ENCODE measurements around the gene NCMAP.

The NCMAP gene

GRCh38 chr1:24558902-24559791, 3.3 kb downstream of the NCMAP start:
- POLR2A ChIA-PET, result no interaction called here
- CTCF ChIA-PET, result interaction anchor here (1.0 to 1.5 kb wide), 2 partner anchors 28 to 134 kb away, joined by 3 read pairs; no protein-coding TSS in a partner anchor
- no peak for DNase-seq (ENCODE audit: extremely low spot score)
- no peak for TF ChIP-seq CTCF (IDR thresholded peaks at IDR 0.05; ENCODE audit: control extremely low read depth, extremely low read depth, low read depth, missing control alignments)

- no peak for TF ChIP-seq CTCF (IDR thresholded peaks at IDR 0.05; ENCODE audit: control extremely low read depth, extremely low read depth, low read depth, missing control alignments)
- no peak for DNase-seq (ENCODE audit: extremely low spot score)
- POLR2A ChIA-PET, result no interaction called here
- CTCF ChIA-PET, result interaction anchor here (1.0 to 1.5 kb wide), 3 partner anchors 27 to 169 kb away, joined by 3 read pairs; no protein-coding TSS in a partner anchor
These were observed 4.5 kb downstream of the NCMAP start for GRCh38 chr1:24560361-24560760.

GRCh38 chr1:24562625-24563024, 6.7 kb downstream of the NCMAP start:
- POLR2A ChIA-PET, result no interaction called here
- DNase-seq (ENCODE audit: extremely low spot score), result no peak
- TF ChIP-seq CTCF (IDR thresholded peaks at IDR 0.05; ENCODE audit: control extremely low read depth, extremely low read depth, low read depth, missing control alignments), result no peak
- CTCF ChIA-PET, result interaction anchor here (1.2 to 3.1 kb wide), 3 partner anchors 18 to 73 kb away, joined by 3 to 22 read pairs (median 4); no protein-coding TSS in a partner anchor

- ChIA-PET POLR2A (no interaction called here), CTCF (interaction anchor here (0.9 to 3.1 kb wide), 3 partner anchors 13 to 50 kb away, joined by 3 to 22 read pairs (median 3); no protein-coding TSS in a partner anchor)
- DNase-seq (ENCODE audit: extremely low spot score), result no peak
- no peak for TF ChIP-seq CTCF (IDR thresholded peaks at IDR 0.05; ENCODE audit: control extremely low read depth, extremely low read depth, low read depth, missing control alignments)
These were observed 8.8 kb downstream of the NCMAP start for GRCh38 chr1:24564695-24565094.

- POLR2A ChIA-PET, result no interaction called here
- CTCF ChIA-PET, result no interaction called here
- DNase-seq (ENCODE audit: extremely low spot score), result no peak
- TF ChIP-seq CTCF (IDR thresholded peaks at IDR 0.05; ENCODE audit: control extremely low read depth, extremely low read depth, low read depth, missing control alignments), result no peak
These were observed 10.5 kb downstream of the NCMAP start for GRCh38 chr1:24566236-24566867.

GRCh38 chr1:24567792-24568388, 12.0 kb downstream of the NCMAP start:
- no peak for DNase-seq (ENCODE audit: extremely low spot score)
- TF ChIP-seq CTCF (IDR thresholded peaks at IDR 0.05; ENCODE audit: control extremely low read depth, extremely low read depth, low read depth, missing control alignments), result no peak
- ChIA-PET POLR2A (no interaction called here), CTCF (interaction anchor here (1.6 kb wide), 1 partner anchor 19 kb away, joined by 4 read pairs; no protein-coding TSS in a partner anchor)

All from GM10248 (cell line).